Measurements from ENCODE around the gene LRRC31.

DNA sequence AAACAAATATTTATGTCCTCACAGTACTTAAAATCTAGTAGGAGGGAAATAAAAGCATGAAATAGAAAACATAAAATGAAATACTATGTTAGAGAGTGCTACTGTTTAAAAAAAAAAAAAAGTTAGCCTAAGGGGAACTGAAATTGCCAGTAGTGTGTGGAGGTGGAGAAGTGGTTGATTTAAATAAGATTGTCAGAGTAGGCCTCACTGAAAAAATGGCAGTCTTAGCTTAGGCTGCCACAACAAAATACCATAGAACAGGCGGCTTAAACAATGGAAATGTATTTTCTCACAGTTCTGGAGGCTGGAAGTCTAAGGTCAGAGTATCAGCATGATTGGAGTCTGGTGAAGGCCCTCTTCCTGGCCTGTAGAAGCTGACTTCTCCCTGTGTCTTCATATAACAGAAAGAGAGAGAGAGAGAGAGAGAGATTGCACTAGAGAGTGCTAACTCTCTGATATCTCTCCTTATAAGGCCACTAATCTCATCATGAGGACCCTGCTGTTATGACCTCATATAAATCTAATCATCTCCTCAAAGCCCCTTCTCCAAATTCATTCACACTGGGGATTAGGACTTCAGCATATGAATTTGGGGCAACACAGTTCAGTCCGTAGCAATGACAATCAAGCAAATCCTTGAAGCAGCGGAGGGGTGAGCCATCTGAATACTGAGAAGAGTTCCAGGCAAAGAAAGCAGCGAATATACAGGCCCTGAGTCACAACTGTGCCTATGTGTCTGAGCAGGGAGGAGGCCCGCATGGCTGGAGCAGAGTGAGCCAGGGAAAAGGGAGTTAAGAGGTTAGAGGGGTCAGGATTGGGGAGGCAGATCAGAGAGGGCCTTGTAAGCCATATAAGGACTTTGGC is 33.4 kb downstream of the LRRC31 start:
- TF ChIP-seq, protein P1, sequence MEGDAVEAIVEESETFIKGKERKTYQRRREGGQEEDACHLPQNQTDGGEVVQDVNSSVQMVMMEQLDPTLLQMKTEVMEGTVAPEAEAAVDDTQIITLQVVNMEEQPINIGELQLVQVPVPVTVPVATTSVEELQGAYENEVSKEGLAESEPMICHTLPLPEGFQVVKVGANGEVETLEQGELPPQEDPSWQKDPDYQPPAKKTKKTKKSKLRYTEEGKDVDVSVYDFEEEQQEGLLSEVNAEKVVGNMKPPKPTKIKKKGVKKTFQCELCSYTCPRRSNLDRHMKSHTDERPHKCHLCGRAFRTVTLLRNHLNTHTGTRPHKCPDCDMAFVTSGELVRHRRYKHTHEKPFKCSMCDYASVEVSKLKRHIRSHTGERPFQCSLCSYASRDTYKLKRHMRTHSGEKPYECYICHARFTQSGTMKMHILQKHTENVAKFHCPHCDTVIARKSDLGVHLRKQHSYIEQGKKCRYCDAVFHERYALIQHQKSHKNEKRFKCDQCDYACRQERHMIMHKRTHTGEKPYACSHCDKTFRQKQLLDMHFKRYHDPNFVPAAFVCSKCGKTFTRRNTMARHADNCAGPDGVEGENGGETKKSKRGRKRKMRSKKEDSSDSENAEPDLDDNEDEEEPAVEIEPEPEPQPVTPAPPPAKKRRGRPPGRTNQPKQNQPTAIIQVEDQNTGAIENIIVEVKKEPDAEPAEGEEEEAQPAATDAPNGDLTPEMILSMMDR (IDR thresholded peaks at IDR 0.05; ENCODE audit: insufficient read depth, low read length, poor library complexity, severe bottlenecking), result no peak
- TF ChIP-seq EZH2phosphoT487 (conservative IDR thresholded peaks at IDR 0.05; ENCODE audit: low read length), result no peak

All from SU-DHL-6 (cell line).